H1 (cell line): Measurements from ENCODE around the gene PAXX. TPM values are rescaled to one million over a fixed set of nuclear protein-coding genes. Genes with fewer than 3 reads are reported as not detected.
A peak's percentile ranks its signal among the peaks of the same experiment; 100 is the strongest.

Source experiments
- CTCF ChIA-PET: fragments of 300-600 bp; sonication (Branson Sonifier 250); formaldehyde crosslinking; loops from one replicate; lab custom pipeline; 2021; ENCODE audit not compliant: partially characterized antibody; lab: Charles Lee
- POLR2A ChIA-PET: fragments of 300-600 bp; sonication (Branson Sonifier 250); formaldehyde crosslinking; loops from one replicate; lab custom pipeline; 2021; ENCODE audit warnings: inconsistent platforms; ENCODE audit not compliant: partially characterized antibody; lab: Charles Lee
- DNase-seq, 2 experiments: peaks; one replicate each; pipeline versions ENCODE4 v3.0.0 to v3.0.0-alpha.2; 2010 to 2022; ENCODE audit warnings: low spot score in 2 of 2, low read depth in 1 of 2, mixed read lengths in 1 of 2
- FAIRE-seq: peaks from 2 replicates; lab custom pipeline; 2011; peaks lifted over from hg19 to GRCh38; lab: Jason Lieb, UNC
- H2AFZ ChIP-seq: 2 replicates; pipeline ENCODE4 v1.8.1; 2012; ENCODE audit warnings: low read length, inconsistent platforms
- H2AK5ac ChIP-seq: 2 replicates; pipeline ENCODE4 v1.6.1; 2013; ENCODE audit warnings: low read depth, low read length
- H2BK120ac ChIP-seq: replicated peaks from 2 replicates; pipeline ENCODE3; 2013; ENCODE audit warnings: low read depth, low read length, inconsistent platforms
- H2BK12ac ChIP-seq: 2 replicates; pipeline ENCODE4 v1.6.1; 2013; ENCODE audit warnings: low read depth, low read length
- H2BK15ac ChIP-seq: 2 replicates; pipeline ENCODE4 v1.6.1; 2013; ENCODE audit warnings: low read length
- H2BK20ac ChIP-seq: 2 replicates; pipeline ENCODE4 v1.6.1; 2013; ENCODE audit warnings: low read length
- H2BK5ac ChIP-seq: 2 replicates; pipeline ENCODE4 v1.6.1; 2013; ENCODE audit warnings: low read depth, low read length
- H3K14ac ChIP-seq: 2 replicates; pipeline ENCODE4 v1.6.1; 2013; ENCODE audit warnings: inconsistent platforms; ENCODE audit not compliant: insufficient read length
- H3K18ac ChIP-seq: 2 replicates; pipeline ENCODE4 v1.6.1; 2013; ENCODE audit warnings: low read length; ENCODE audit errors: extremely low read depth
- H3K23ac ChIP-seq: 2 replicates; pipeline ENCODE4 v1.6.1; 2013; ENCODE audit warnings: inconsistent platforms; ENCODE audit not compliant: insufficient read length
- H3K23me2 ChIP-seq: 2 replicates; pipeline ENCODE4 v1.6.1; 2013; ENCODE audit warnings: low read depth, low read length
- H3K27ac ChIP-seq: 2 replicates; pipeline ENCODE4 v1.6.1; 2011; ENCODE audit warnings: low read depth, low read length, inconsistent platforms
- H3K27me3 ChIP-seq, 4 experiments: replicated peaks in 1 of 4; 1 replicate in 1 of 4; 2 replicates in 3 of 4; pipeline versions ENCODE4 v1.6.1 to v1.8.1; 2011 to 2013; ENCODE audit warnings: low read length in 3 of 4, mild to moderate bottlenecking in 3 of 4, inconsistent platforms in 2 of 4, mixed read lengths in 2 of 4, moderate library complexity in 1 of 4; ENCODE audit not compliant: control insufficient read depth in 3 of 4, insufficient read depth in 3 of 4; ENCODE audit errors: extremely low read depth in 1 of 4
- H3K36me3 ChIP-seq, 4 experiments: 2 replicates each; pipeline versions ENCODE4 v1.6.1 to v1.8.1; 2011 to 2013; ENCODE audit warnings: mild to moderate bottlenecking in 4 of 4, low read length in 3 of 4, moderate library complexity in 2 of 4, control low read depth in 1 of 4, inconsistent platforms in 1 of 4; ENCODE audit not compliant: insufficient read depth in 4 of 4, control insufficient read depth in 2 of 4
- H3K4ac ChIP-seq: replicated peaks from 2 replicates; pipeline ENCODE3; 2013; ENCODE audit warnings: low read length, low read depth, mixed read lengths, inconsistent platforms; ENCODE audit not compliant: insufficient read length
- H3K4me1 ChIP-seq, 4 experiments: replicated peaks in 1 of 4; 1 replicate in 1 of 4; 2 replicates in 3 of 4; pipeline versions ENCODE4 v1.6.1 to v1.8.1; 2011 to 2013; ENCODE audit warnings: low read length in 3 of 4, inconsistent platforms in 2 of 4, mixed read lengths in 1 of 4; ENCODE audit not compliant: insufficient read depth in 4 of 4, control insufficient read depth in 3 of 4
- H3K4me2 ChIP-seq, 2 experiments: 2 replicates each; pipeline versions ENCODE4 v1.6.1 to v1.8.1; 2011 to 2013; ENCODE audit warnings: low read depth in 2 of 2, low read length in 2 of 2, control low read depth in 1 of 2, inconsistent platforms in 1 of 2, mild to moderate bottlenecking in 1 of 2; ENCODE audit not compliant: insufficient read depth in 1 of 2
- H3K4me3 ChIP-seq, 4 experiments: fragments of 200-600, 300-600 bp in 1 of 4; sonication (generic), shearing (Covaris generic), sonication (Bioruptor Twin) in 1 of 4; 2 replicates each; pipeline versions ENCODE4 v1.5.1 to v1.8.1; 2011 to 2016; ENCODE audit warnings: low read length in 4 of 4, low read depth in 3 of 4, control low read depth in 2 of 4, inconsistent platforms in 2 of 4, mild to moderate bottlenecking in 2 of 4, mixed read lengths in 1 of 4, moderate library complexity in 1 of 4; ENCODE audit not compliant: insufficient read depth in 2 of 4; ENCODE audit errors: extremely low read depth in 1 of 4
- H3K56ac ChIP-seq: replicated peaks from 2 replicates; pipeline ENCODE3; 2013; ENCODE audit warnings: low read depth, mild to moderate bottlenecking, mixed read lengths, low read length, inconsistent platforms; ENCODE audit not compliant: insufficient read length
- H3K79me1 ChIP-seq: 2 replicates; pipeline ENCODE4 v1.6.1; 2013; ENCODE audit warnings: low read depth, low read length, control low read depth
- H3K79me2 ChIP-seq, 2 experiments: 2 replicates each; pipeline versions ENCODE4 v1.6.1 to v1.8.1; 2012 to 2013; ENCODE audit warnings: low read length in 2 of 2, mild to moderate bottlenecking in 2 of 2, inconsistent platforms in 1 of 2; ENCODE audit not compliant: insufficient read depth in 2 of 2, control insufficient read depth in 1 of 2
- H3K9ac ChIP-seq, 4 experiments: replicated peaks in 1 of 4; 1 replicate in 1 of 4; 2 replicates in 3 of 4; pipeline versions ENCODE4 v1.6.1 to v1.8.1; 2011 to 2013; ENCODE audit warnings: low read depth in 3 of 4, low read length in 3 of 4, control low read depth in 2 of 4, mild to moderate bottlenecking in 2 of 4, moderate library complexity in 2 of 4, inconsistent platforms in 1 of 4; ENCODE audit errors: extremely low read depth in 1 of 4
- H3K9me3 ChIP-seq, 2 experiments: 2 replicates each; pipeline versions ENCODE4 v1.6.1 to v1.8.1; 2012 to 2013; ENCODE audit warnings: mild to moderate bottlenecking in 2 of 2, moderate library complexity in 2 of 2, control low read depth in 1 of 2, inconsistent platforms in 1 of 2, low read depth in 1 of 2, low read length in 1 of 2, mixed read lengths in 1 of 2; ENCODE audit not compliant: insufficient read depth in 2 of 2
- H4K20me1 ChIP-seq, 2 experiments: replicated peaks in 1 of 2; 2 replicates each; pipeline versions ENCODE3 to v1.8.1; 2011 to 2013; ENCODE audit warnings: inconsistent platforms in 2 of 2, low read length in 2 of 2, mild to moderate bottlenecking in 1 of 2; ENCODE audit not compliant: insufficient read depth in 2 of 2, control insufficient read depth in 1 of 2
- H4K5ac ChIP-seq: 2 replicates; pipeline ENCODE4 v1.6.1; 2013; ENCODE audit warnings: low read length, low read depth, mixed read lengths, inconsistent platforms; ENCODE audit not compliant: insufficient read length
- H4K8ac ChIP-seq: 2 replicates; pipeline ENCODE4 v1.8.0; 2013; ENCODE audit warnings: mild to moderate bottlenecking, moderate library complexity, low read length, inconsistent platforms; ENCODE audit not compliant: insufficient read depth; ENCODE audit errors: extremely low read depth
- H4K91ac ChIP-seq: replicated peaks from 2 replicates; pipeline ENCODE3; 2013; ENCODE audit warnings: low read length, mixed read lengths, inconsistent platforms; ENCODE audit not compliant: insufficient read length
- HDAC2 ChIP-seq, 2 experiments: fragments of 300-600 bp in 1 of 2; sonication (generic) in 1 of 2; IDR thresholded peaks; 2 replicates each; pipeline ENCODE4 v1.6.1; 2011 to 2012; ENCODE audit warnings: low read depth in 2 of 2, low read length in 2 of 2, mild to moderate bottlenecking in 2 of 2, moderate library complexity in 2 of 2, borderline replicate concordance in 1 of 2, inconsistent platforms in 1 of 2
- JUND ChIP-seq: IDR thresholded peaks from 2 replicates; pipeline ENCODE4 v1.6.1; 2011; ENCODE audit warnings: mild to moderate bottlenecking, improper control_type of control experiment, low read length
- KDM4A ChIP-seq: IDR thresholded peaks from one replicate; pipeline ENCODE4 v1.7.1; 2012; ENCODE audit warnings: low read depth, mild to moderate bottlenecking, moderate library complexity, low read length, inconsistent platforms; ENCODE audit not compliant: severe bottlenecking
- NRF1 ChIP-seq: IDR thresholded peaks from 2 replicates; pipeline ENCODE4 v1.6.1; 2011; ENCODE audit warnings: mild to moderate bottlenecking, low read depth, low read length, improper control_type of control experiment
- POLR2A ChIP-seq, 2 experiments: IDR thresholded peaks; 1 replicate in 1 of 2; 2 replicates in 1 of 2; pipeline ENCODE4 v1.6.1; 2011; ENCODE audit warnings: low read depth in 2 of 2, low read length in 2 of 2, mild to moderate bottlenecking in 2 of 2; ENCODE audit errors: control extremely low read depth in 1 of 2
- RNF2 ChIP-seq: fragments of 200-900, 300-1000 bp; sonication (generic); IDR thresholded peaks from 2 replicates; pipeline ENCODE4 v1.7.1; 2016; ENCODE audit warnings: borderline replicate concordance, low read depth, mild to moderate bottlenecking, antibody characterized with exemption, low read length; ENCODE audit not compliant: poor library complexity, severe bottlenecking; ENCODE audit errors: missing control alignments
- SIN3A ChIP-seq, 2 experiments: IDR thresholded peaks in 1 of 2; conservative IDR thresholded peaks in 1 of 2; 2 replicates each; pipeline ENCODE4 v1.6.1; 2011 to 2012; ENCODE audit warnings: low read length in 2 of 2, improper control_type of control experiment in 1 of 2, low read depth in 1 of 2, mild to moderate bottlenecking in 1 of 2
- SRF ChIP-seq: IDR thresholded peaks from 2 replicates; pipeline ENCODE4 v1.6.1; 2011; ENCODE audit warnings: mild to moderate bottlenecking, low read depth, low read length, moderate library complexity
- TAF7 ChIP-seq: optimal IDR thresholded peaks from 2 replicates; pipeline ENCODE3; 2011; ENCODE audit warnings: low read depth, mild to moderate bottlenecking, inconsistent platforms, low read length, moderate library complexity, borderline replicate concordance
- ZNF274 ChIP-seq: IDR thresholded peaks from 2 replicates; pipeline ENCODE4 v1.7.0; 2012; ENCODE audit warnings: low read length, borderline replicate concordance; ENCODE audit errors: extremely low read depth
- WGBS, 2 experiments: shearing (Covaris generic) in 1 of 2; methylation state at CpG; one replicate each; pipeline versions ENCODE4 v1.1.6 to v1.1.7; 2013 to 2015; ENCODE audit warnings: low lambda C conversion rate in 2 of 2, mixed read lengths in 2 of 2, inconsistent platforms in 1 of 2, low coverage in 1 of 2, missing lambda C conversion rate in 1 of 2; ENCODE audit not compliant: insufficient replicate concordance in 2 of 2, insufficient coverage in 1 of 2, insufficient read length in 1 of 2; ENCODE audit errors: extremely low coverage in 1 of 2, missing lambda C conversion rate in 1 of 2; 5-methylcytosine and 5-hydroxymethylcytosine counted together
- polyA plus RNA-seq, 7 experiments: library from polyadenylated mRNA; depleted of rRNA in 3 of 7; stranded (reverse) in 5 of 7; unstranded in 2 of 7; fragments of >200 nt in 5 of 7; fragments of 200-250 nt in 2 of 7; gene quantifications; 1 replicate in 5 of 7; 2 replicates in 1 of 7; 4 replicates in 1 of 7; pipeline versions ENCODE4 v1.2.1 to v1.2.3, GENCODE V29; 2011 to 2013; ENCODE audit warnings: missing spikeins in 2 of 7, mixed read lengths in 2 of 7
- total RNA-seq: library from RNA; stranded (reverse); fragmentation: NEBNext Ultra II Directional; extraction: Animal tissue kit (Norgen Biotek cat#: 25700); gene quantifications from 2 replicates; pipeline ENCODE4 v1.2.1, GENCODE V29; 2021
- TF ChIP-seq, protein P1 (sequence below): IDR thresholded peaks from 2 replicates; pipeline ENCODE4 v1.6.1; 2012; ENCODE audit warnings: inconsistent platforms

The PAXX gene
- total and polyA plus RNA-seq, 2 of the 8 experiments (the other 6 are each of a cell fraction or from before 2014, with no cell fraction given), result 43.4 to 45.9 TPM

DNA sequence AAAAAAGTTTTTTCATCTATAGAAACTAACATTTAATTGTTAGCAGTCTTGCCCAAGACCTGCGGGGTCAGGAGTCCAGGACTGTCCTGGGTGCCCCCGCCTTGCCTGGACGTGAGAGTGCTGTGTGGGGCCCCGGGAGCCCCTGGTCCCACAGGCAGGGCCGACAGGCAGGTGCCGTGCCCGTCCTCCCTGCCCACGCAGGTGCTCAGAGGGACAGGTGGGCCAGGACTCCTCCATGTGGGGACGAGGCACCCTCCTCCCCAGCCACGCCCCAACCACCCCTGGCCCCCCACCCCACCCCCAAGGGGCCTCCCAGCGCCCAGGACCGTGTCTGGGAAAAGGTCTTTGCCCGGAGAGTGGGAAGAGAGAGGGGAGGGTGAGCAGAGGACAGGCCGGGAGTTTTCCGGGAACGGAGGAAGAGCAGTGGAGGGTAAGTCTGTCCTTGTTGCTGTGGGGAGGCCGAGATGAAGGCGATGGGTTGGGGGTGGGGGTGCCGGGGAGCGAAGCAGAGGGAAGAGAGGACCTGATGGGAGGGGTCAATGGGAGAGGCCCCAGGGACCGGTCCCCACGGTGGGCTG, 42.9 kb upstream of the PAXX start:
- Histone ChIP-seq H3K9ac (peak overlapping the region in 3 of 4 experiments; percentile 38 to 56 (median 47); a peak in 5 of 7 replicates), H3K4me2 (peak overlapping the region; percentile 35 to 86), H3K27me3 (no peaks in the 10 kb centered on the region), H2BK20ac (no peak overlapping the region), H2AK5ac (no peak overlapping the region), H3K4me3 (peak overlapping the region; percentile 36 to 55 (median 49)), H3K23me2 (peaks cover 3% of the 10 kb centered on the region; the same call in 1 of the 2 replicates), H3K14ac (no peak overlapping the region), H2BK5ac (peak overlapping the region; percentile 93; the same call in 1 of the 2 replicates), H3K56ac (peak overlapping the region; percentile 69), H3K4ac (peak overlapping the region; percentile 78), H3K27ac (peak overlapping the region; percentile 20; the same call in 1 of the 2 replicates), H3K18ac (peak overlapping the region; percentile 71), H2AFZ (no peak overlapping the region), H3K79me2 (no peaks in the 10 kb centered on the region), H3K9me3 (no peaks in the 10 kb centered on the region), H3K4me1 (peaks cover 0 to 19% (median 13%) of the 10 kb centered on the region in 4 experiments; a peak in 5 of 7 replicates), H3K23ac (no peak overlapping the region), H4K91ac (peak overlapping the region; percentile 89), H2BK15ac (no peak overlapping the region), H2BK120ac (no peak overlapping the region), H3K79me1 (no peaks in the 10 kb centered on the region), H2BK12ac (no peak overlapping the region), H4K20me1 (no peaks in the 10 kb centered on the region), H3K36me3 (no peaks in the 10 kb centered on the region), H4K8ac (peak overlapping the region; percentile 68; the same call in 1 of the 2 replicates), H4K5ac (peak overlapping the region; percentile 79)
- CTCF ChIA-PET, result interaction anchor here (1.0 to 4.4 kb wide), 6 partner anchors 20 to 114 kb away, joined by 3 to 63 read pairs (median 16); partner anchors contain the start of gene PAXX
- no peak for DNase-seq
- 32% methylated on average over 9 of the region's 22 CpGs; no CpG with 5 or more reads in 1 of the 2 experiments for WGBS, 2 experiments
- POLR2A ChIA-PET, result interaction anchor here (0.7 kb wide), 1 partner anchor 75 kb away, joined by 3 read pairs; no protein-coding TSS in a partner anchor
- no peak for FAIRE-seq
- TF ChIP-seq NRF1, result no peak
- TF ChIP-seq, protein P1, sequence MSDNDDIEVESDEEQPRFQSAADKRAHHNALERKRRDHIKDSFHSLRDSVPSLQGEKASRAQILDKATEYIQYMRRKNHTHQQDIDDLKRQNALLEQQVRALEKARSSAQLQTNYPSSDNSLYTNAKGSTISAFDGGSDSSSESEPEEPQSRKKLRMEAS, result no peak
- TF ChIP-seq RNF2, result no peak
- no peak for TF ChIP-seq ZNF274
- no peak for TF ChIP-seq SRF
- TF ChIP-seq SIN3A (conservative IDR thresholded peaks at IDR 0.05 in 1 of 2, IDR thresholded peaks at IDR 0.05 in 1 of 2; ENCODE audit: low read depth in 1 of 2, low read length in 2 of 2), result no peak
- TF ChIP-seq JUND, result no peak
- TF ChIP-seq POLR2A (IDR thresholded peaks at IDR 0.05; ENCODE audit: control extremely low read depth in 1 of 2, low read depth in 2 of 2, low read length in 2 of 2), result no peak
- no peak for TF ChIP-seq KDM4A
- TF ChIP-seq TAF7, result no peak
- TF ChIP-seq HDAC2 (IDR thresholded peaks at IDR 0.05; ENCODE audit: borderline replicate concordance in 1 of 2, low read depth in 2 of 2, low read length in 2 of 2), result no peak
